Measurements from ENCODE around the gene ACSF3.
"Not testable (repeated sequence)": the region's sequence is repeated elsewhere in the genome, so short reads cannot be mapped to it uniquely, and the experiment has no call there.

The ACSF3 gene

DNA sequence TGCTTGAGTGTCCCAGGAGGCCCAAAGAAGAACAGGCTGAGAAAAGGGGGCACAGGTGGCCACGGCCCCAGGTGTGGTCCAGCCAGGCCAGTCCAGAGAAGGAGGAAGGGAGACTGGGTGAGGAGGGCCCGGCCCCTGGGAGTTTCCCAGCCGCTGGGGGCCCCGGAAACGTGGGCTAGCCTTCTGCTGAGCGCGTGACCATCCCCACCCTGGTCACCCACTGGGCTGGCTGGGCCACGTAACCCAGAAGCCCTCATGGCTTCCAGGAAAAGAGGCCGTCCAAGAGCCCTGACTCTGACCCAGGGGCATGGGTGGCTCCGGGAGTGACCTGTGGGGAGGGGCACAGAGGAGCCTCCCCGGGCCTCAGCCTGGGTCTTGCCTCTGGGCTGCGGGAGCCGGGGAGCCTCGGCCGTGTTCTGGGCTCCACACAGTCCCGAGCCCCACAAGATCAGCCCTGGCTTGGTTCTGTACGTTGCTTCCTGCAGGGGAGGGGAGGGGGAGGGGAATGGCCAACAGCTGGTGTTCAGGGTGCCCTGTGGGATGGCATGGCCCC is 29.8 kb upstream of the ACSF3 start:
- DNase-seq (ENCODE audit: low read depth) = no peak
- TF ChIP-seq POLR2A (IDR thresholded peaks at IDR 0.05; ENCODE audit: extremely low read depth, insufficient read length) = no peak
- TF ChIP-seq MYC (IDR thresholded peaks at IDR 0.05; ENCODE audit: low read depth, low read length) = no peak
- TF ChIP-seq, protein P1, sequence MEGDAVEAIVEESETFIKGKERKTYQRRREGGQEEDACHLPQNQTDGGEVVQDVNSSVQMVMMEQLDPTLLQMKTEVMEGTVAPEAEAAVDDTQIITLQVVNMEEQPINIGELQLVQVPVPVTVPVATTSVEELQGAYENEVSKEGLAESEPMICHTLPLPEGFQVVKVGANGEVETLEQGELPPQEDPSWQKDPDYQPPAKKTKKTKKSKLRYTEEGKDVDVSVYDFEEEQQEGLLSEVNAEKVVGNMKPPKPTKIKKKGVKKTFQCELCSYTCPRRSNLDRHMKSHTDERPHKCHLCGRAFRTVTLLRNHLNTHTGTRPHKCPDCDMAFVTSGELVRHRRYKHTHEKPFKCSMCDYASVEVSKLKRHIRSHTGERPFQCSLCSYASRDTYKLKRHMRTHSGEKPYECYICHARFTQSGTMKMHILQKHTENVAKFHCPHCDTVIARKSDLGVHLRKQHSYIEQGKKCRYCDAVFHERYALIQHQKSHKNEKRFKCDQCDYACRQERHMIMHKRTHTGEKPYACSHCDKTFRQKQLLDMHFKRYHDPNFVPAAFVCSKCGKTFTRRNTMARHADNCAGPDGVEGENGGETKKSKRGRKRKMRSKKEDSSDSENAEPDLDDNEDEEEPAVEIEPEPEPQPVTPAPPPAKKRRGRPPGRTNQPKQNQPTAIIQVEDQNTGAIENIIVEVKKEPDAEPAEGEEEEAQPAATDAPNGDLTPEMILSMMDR (IDR thresholded peaks at IDR 0.05; ENCODE audit: low read depth, low read length) = no peak
- TF ChIP-seq, protein P2, sequence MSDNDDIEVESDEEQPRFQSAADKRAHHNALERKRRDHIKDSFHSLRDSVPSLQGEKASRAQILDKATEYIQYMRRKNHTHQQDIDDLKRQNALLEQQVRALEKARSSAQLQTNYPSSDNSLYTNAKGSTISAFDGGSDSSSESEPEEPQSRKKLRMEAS (IDR thresholded peaks at IDR 0.05; ENCODE audit: low read depth, low read length) = no peak
- no peak overlapping the region for H3K4me3 ChIP-seq (ENCODE audit: low read depth, low read length)

DNA sequence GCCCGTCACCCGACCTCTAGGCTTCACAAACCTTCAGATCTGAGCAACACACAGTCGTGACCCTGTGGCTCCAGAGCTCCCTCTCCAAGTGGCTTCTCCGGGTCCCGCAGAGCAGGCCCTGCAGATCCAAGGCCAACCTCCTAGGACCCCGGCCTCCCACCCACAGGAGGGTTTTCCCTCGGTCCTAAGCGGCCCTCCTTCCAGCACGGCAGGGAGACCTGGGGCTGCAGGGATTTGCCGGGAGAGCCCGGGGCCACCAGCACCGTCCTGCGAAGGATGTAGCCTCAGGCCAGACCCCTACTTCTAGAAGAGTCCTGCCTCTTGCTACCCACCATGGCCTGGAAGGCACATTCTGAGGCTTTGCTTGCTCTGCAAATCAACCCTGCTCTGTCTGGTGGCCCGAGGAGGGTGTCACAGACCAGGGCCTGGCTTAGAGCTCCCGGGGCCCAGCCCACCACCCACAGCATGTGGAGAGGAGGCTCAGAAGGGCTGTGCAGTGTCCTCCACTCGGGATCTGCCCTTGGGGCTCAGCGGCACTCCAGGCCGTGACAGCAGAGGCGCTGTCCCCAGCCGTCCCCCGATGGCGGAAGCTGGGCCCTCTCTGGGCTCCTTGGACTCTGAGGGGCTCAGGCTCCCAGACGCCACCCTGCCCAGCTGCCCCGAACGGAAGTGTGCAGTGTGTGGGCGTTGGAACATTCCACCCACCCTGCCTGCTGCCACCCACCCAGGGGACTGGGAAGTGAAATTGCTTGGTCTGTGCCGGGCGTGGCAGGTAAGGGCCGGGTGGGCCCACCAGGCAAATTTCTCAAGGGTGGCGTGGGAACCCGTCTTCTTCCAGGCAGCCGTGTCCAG is 28.8 kb upstream of the ACSF3 start:
- TF ChIP-seq MYC (IDR thresholded peaks at IDR 0.05; ENCODE audit: low read depth, low read length) = no peak
- TF ChIP-seq, protein P2 (IDR thresholded peaks at IDR 0.05; ENCODE audit: low read depth, low read length) = no peak
- no peak for TF ChIP-seq POLR2A (IDR thresholded peaks at IDR 0.05; ENCODE audit: extremely low read depth, insufficient read length)
- TF ChIP-seq, protein P1 (IDR thresholded peaks at IDR 0.05; ENCODE audit: low read depth, low read length) = no peak
- no peak overlapping the region for H3K4me3 ChIP-seq (ENCODE audit: low read depth, low read length)
- no peak for DNase-seq (ENCODE audit: low read depth)

DNA sequence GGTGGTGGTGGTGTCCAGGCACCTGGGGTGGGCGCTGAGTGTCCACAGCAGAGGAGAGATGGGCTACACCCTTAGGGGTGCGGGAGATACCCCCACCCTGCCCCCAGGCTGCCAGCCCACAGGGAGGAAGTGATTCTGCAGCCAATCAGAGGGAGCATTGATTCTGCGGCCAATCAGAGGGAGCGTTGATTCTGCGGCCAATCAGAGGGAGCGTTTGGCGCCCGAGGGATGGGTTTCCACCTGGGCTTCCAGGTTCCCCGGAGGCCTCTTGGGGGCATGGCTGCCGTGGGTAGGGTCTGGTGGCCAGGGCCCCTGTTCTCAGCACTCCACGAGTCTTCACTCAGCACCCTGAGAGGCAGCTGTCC is 28.2 kb upstream of the ACSF3 start:
- TF ChIP-seq, protein P2 (IDR thresholded peaks at IDR 0.05; ENCODE audit: low read depth, low read length) = no peak
- TF ChIP-seq, protein P1 (IDR thresholded peaks at IDR 0.05; ENCODE audit: low read depth, low read length) = no peak
- TF ChIP-seq MYC (IDR thresholded peaks at IDR 0.05; ENCODE audit: low read depth, low read length) (no peak), POLR2A (IDR thresholded peaks at IDR 0.05; ENCODE audit: extremely low read depth, insufficient read length) (no peak)
- H3K4me3 ChIP-seq (ENCODE audit: low read depth, low read length) = no peak overlapping the region
- DNase-seq (ENCODE audit: low read depth) = no peak

DNA sequence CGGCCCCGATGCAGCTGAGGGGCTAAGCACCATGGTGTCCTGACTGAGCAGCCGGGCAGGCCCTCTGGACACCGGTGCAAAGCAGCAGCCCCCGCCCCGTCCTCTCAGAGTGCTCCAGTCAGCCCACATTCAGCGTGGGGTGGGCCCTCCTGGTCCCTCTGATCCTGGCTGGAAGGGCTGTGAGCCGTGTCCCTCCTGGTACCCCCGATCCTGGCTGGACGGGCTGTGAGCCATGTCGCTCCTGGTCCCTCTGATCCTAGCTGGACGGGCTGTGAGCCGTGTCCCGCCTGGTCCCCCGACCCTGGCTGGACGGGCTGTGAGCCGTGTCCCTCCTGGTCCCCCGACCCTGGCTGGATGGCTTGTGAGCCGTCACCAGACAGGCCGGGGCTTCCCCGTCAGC is 26.9 kb upstream of the ACSF3 start:
- TF ChIP-seq, protein P2 (IDR thresholded peaks at IDR 0.05; ENCODE audit: low read depth, low read length) = no peak
- TF ChIP-seq, protein P1 (IDR thresholded peaks at IDR 0.05; ENCODE audit: low read depth, low read length) = no peak
- TF ChIP-seq MYC (IDR thresholded peaks at IDR 0.05; ENCODE audit: low read depth, low read length) = no peak
- no peak for TF ChIP-seq POLR2A (IDR thresholded peaks at IDR 0.05; ENCODE audit: extremely low read depth, insufficient read length)
- DNase-seq (ENCODE audit: low read depth) = no peak
- no peak overlapping the region for H3K4me3 ChIP-seq (ENCODE audit: low read depth, low read length)

DNA sequence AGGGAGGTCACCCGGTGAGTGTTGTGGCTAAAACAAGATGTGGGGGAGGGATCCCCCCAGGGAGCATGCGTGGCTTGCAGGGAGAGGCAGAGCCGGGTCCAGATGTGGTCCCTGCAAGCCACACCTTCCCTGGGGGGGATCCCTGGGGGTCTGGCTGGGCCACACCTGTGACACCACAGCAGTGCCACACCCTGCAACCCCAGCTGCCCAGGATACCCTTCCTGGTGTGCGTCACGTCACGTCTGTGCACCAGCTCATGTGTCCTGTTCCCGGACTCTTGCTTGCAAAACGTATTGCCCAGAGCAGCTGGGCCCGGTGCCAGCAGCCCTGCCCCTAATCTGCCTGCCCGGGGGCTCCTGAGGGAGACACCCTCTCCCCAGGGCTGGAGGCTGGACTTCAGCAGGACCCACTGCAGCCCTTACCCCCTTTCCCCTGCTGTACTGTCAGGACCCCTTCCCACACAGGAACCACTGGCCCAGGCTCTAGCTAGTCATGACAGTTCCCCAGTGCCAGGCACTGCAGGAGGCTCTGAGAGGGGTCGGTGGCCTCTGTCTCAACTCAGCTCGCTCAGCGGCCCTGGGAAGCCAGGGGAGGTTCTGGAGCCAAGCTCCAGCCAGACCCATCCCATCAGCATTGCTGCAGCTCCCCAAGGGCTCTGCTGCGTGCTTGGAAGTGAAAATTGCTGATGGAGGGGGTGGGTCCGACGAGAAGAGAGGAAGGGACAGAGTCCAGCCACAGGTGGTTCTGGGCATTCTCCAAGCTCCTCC is 25.8 kb upstream of the ACSF3 start:
- TF ChIP-seq, protein P2 (IDR thresholded peaks at IDR 0.05; ENCODE audit: low read depth, low read length) = no peak
- TF ChIP-seq, protein P1 (IDR thresholded peaks at IDR 0.05; ENCODE audit: low read depth, low read length) = no peak
- TF ChIP-seq MYC (IDR thresholded peaks at IDR 0.05; ENCODE audit: low read depth, low read length) = no peak
- no peak for TF ChIP-seq POLR2A (IDR thresholded peaks at IDR 0.05; ENCODE audit: extremely low read depth, insufficient read length)
- H3K4me3 ChIP-seq (ENCODE audit: low read depth, low read length) = no peak overlapping the region
- DNase-seq (ENCODE audit: low read depth) = peak; percentile 64

DNA sequence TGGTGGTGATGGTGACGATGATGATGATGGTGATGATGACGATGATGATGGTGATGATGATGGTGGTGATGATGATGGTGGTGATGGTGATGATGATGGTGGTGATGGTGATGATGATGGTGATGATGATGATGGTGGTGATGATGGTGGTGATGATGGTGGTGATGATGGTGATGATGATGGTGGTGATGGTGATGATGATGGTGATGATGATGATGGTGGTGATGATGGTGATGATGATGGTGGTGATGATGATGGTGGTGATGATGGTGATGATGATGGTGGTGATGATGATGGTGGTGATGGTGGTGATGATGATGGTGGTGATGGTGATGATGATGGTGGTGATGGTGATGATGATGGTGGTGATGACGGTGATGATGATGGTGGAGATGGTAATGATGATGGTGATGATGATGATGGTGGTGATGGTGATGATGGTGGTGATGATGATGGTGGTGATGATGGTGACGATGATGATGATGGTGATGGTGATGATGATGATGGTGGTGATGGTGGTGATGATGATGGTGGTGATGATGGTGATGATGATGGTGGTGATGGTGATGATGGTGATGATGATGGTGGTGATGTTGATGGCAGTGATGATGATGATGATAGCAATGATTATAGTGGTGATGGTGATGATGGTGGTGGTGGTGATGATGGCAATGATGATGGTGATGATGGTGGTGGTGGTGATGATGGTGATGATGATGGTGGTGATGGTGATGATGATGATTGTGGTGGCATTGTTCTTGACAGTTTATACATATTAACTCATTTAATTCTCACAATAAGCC is 24.6 kb upstream of the ACSF3 start:
- not testable (repeated sequence) for H3K4me3 ChIP-seq (ENCODE audit: low read depth, low read length); DNase-seq (ENCODE audit: low read depth)
